H1 (cell line): ENCODE results near the gene NGFR. TPM values are rescaled to one million over a fixed set of nuclear protein-coding genes. Genes with fewer than 3 reads are reported as not detected.
A peak's percentile ranks its signal among the peaks of the same experiment; 100 is the strongest.

Experiments used
- CTCF ChIA-PET: fragments of 300-600 bp; sonication (Branson Sonifier 250); formaldehyde crosslinking; loops from one replicate; lab custom pipeline; 2021; ENCODE audit not compliant: partially characterized antibody; lab: Charles Lee
- POLR2A ChIA-PET: fragments of 300-600 bp; sonication (Branson Sonifier 250); formaldehyde crosslinking; loops from one replicate; lab custom pipeline; 2021; ENCODE audit warnings: inconsistent platforms; ENCODE audit not compliant: partially characterized antibody; lab: Charles Lee
- DNase-seq, 2 experiments: peaks; one replicate each; pipeline versions ENCODE4 v3.0.0 to v3.0.0-alpha.2; 2010 to 2022; ENCODE audit warnings: low spot score in 2 of 2, low read depth in 1 of 2, mixed read lengths in 1 of 2
- FAIRE-seq: peaks from 2 replicates; lab custom pipeline; 2011; peaks lifted over from hg19 to GRCh38; lab: Jason Lieb, UNC
- H2AFZ ChIP-seq: 2 replicates; pipeline ENCODE4 v1.8.1; 2012; ENCODE audit warnings: low read length, inconsistent platforms
- H2AK5ac ChIP-seq: 2 replicates; pipeline ENCODE4 v1.6.1; 2013; ENCODE audit warnings: low read depth, low read length
- H2BK120ac ChIP-seq: replicated peaks from 2 replicates; pipeline ENCODE3; 2013; ENCODE audit warnings: low read depth, low read length, inconsistent platforms
- H2BK12ac ChIP-seq: 2 replicates; pipeline ENCODE4 v1.6.1; 2013; ENCODE audit warnings: low read depth, low read length
- H2BK15ac ChIP-seq: 2 replicates; pipeline ENCODE4 v1.6.1; 2013; ENCODE audit warnings: low read length
- H2BK20ac ChIP-seq: 2 replicates; pipeline ENCODE4 v1.6.1; 2013; ENCODE audit warnings: low read length
- H2BK5ac ChIP-seq: 2 replicates; pipeline ENCODE4 v1.6.1; 2013; ENCODE audit warnings: low read depth, low read length
- H3K14ac ChIP-seq: 2 replicates; pipeline ENCODE4 v1.6.1; 2013; ENCODE audit warnings: inconsistent platforms; ENCODE audit not compliant: insufficient read length
- H3K18ac ChIP-seq: 2 replicates; pipeline ENCODE4 v1.6.1; 2013; ENCODE audit warnings: low read length; ENCODE audit errors: extremely low read depth
- H3K23ac ChIP-seq: 2 replicates; pipeline ENCODE4 v1.6.1; 2013; ENCODE audit warnings: inconsistent platforms; ENCODE audit not compliant: insufficient read length
- H3K23me2 ChIP-seq: 2 replicates; pipeline ENCODE4 v1.6.1; 2013; ENCODE audit warnings: low read depth, low read length
- H3K27ac ChIP-seq: 2 replicates; pipeline ENCODE4 v1.6.1; 2011; ENCODE audit warnings: low read depth, low read length, inconsistent platforms
- H3K27me3 ChIP-seq, 4 experiments: replicated peaks in 1 of 4; 1 replicate in 1 of 4; 2 replicates in 3 of 4; pipeline versions ENCODE4 v1.6.1 to v1.8.1; 2011 to 2013; ENCODE audit warnings: low read length in 3 of 4, mild to moderate bottlenecking in 3 of 4, inconsistent platforms in 2 of 4, mixed read lengths in 2 of 4, moderate library complexity in 1 of 4; ENCODE audit not compliant: control insufficient read depth in 3 of 4, insufficient read depth in 3 of 4; ENCODE audit errors: extremely low read depth in 1 of 4
- H3K36me3 ChIP-seq, 4 experiments: 2 replicates each; pipeline versions ENCODE4 v1.6.1 to v1.8.1; 2011 to 2013; ENCODE audit warnings: mild to moderate bottlenecking in 4 of 4, low read length in 3 of 4, moderate library complexity in 2 of 4, control low read depth in 1 of 4, inconsistent platforms in 1 of 4; ENCODE audit not compliant: insufficient read depth in 4 of 4, control insufficient read depth in 2 of 4
- H3K4ac ChIP-seq: replicated peaks from 2 replicates; pipeline ENCODE3; 2013; ENCODE audit warnings: low read length, low read depth, mixed read lengths, inconsistent platforms; ENCODE audit not compliant: insufficient read length
- H3K4me1 ChIP-seq, 4 experiments: replicated peaks in 1 of 4; 1 replicate in 1 of 4; 2 replicates in 3 of 4; pipeline versions ENCODE4 v1.6.1 to v1.8.1; 2011 to 2013; ENCODE audit warnings: low read length in 3 of 4, inconsistent platforms in 2 of 4, mixed read lengths in 1 of 4; ENCODE audit not compliant: insufficient read depth in 4 of 4, control insufficient read depth in 3 of 4
- H3K4me2 ChIP-seq, 2 experiments: 2 replicates each; pipeline versions ENCODE4 v1.6.1 to v1.8.1; 2011 to 2013; ENCODE audit warnings: low read depth in 2 of 2, low read length in 2 of 2, control low read depth in 1 of 2, inconsistent platforms in 1 of 2, mild to moderate bottlenecking in 1 of 2; ENCODE audit not compliant: insufficient read depth in 1 of 2
- H3K4me3 ChIP-seq, 4 experiments: fragments of 200-600, 300-600 bp in 1 of 4; sonication (generic), shearing (Covaris generic), sonication (Bioruptor Twin) in 1 of 4; 2 replicates each; pipeline versions ENCODE4 v1.5.1 to v1.8.1; 2011 to 2016; ENCODE audit warnings: low read length in 4 of 4, low read depth in 3 of 4, control low read depth in 2 of 4, inconsistent platforms in 2 of 4, mild to moderate bottlenecking in 2 of 4, mixed read lengths in 1 of 4, moderate library complexity in 1 of 4; ENCODE audit not compliant: insufficient read depth in 2 of 4; ENCODE audit errors: extremely low read depth in 1 of 4
- H3K56ac ChIP-seq: replicated peaks from 2 replicates; pipeline ENCODE3; 2013; ENCODE audit warnings: low read depth, mild to moderate bottlenecking, mixed read lengths, low read length, inconsistent platforms; ENCODE audit not compliant: insufficient read length
- H3K79me1 ChIP-seq: 2 replicates; pipeline ENCODE4 v1.6.1; 2013; ENCODE audit warnings: low read depth, low read length, control low read depth
- H3K79me2 ChIP-seq, 2 experiments: 2 replicates each; pipeline versions ENCODE4 v1.6.1 to v1.8.1; 2012 to 2013; ENCODE audit warnings: low read length in 2 of 2, mild to moderate bottlenecking in 2 of 2, inconsistent platforms in 1 of 2; ENCODE audit not compliant: insufficient read depth in 2 of 2, control insufficient read depth in 1 of 2
- H3K9ac ChIP-seq, 4 experiments: replicated peaks in 1 of 4; 1 replicate in 1 of 4; 2 replicates in 3 of 4; pipeline versions ENCODE4 v1.6.1 to v1.8.1; 2011 to 2013; ENCODE audit warnings: low read depth in 3 of 4, low read length in 3 of 4, control low read depth in 2 of 4, mild to moderate bottlenecking in 2 of 4, moderate library complexity in 2 of 4, inconsistent platforms in 1 of 4; ENCODE audit errors: extremely low read depth in 1 of 4
- H3K9me3 ChIP-seq, 2 experiments: 2 replicates each; pipeline versions ENCODE4 v1.6.1 to v1.8.1; 2012 to 2013; ENCODE audit warnings: mild to moderate bottlenecking in 2 of 2, moderate library complexity in 2 of 2, control low read depth in 1 of 2, inconsistent platforms in 1 of 2, low read depth in 1 of 2, low read length in 1 of 2, mixed read lengths in 1 of 2; ENCODE audit not compliant: insufficient read depth in 2 of 2
- H4K20me1 ChIP-seq, 2 experiments: replicated peaks in 1 of 2; 2 replicates each; pipeline versions ENCODE3 to v1.8.1; 2011 to 2013; ENCODE audit warnings: inconsistent platforms in 2 of 2, low read length in 2 of 2, mild to moderate bottlenecking in 1 of 2; ENCODE audit not compliant: insufficient read depth in 2 of 2, control insufficient read depth in 1 of 2
- H4K5ac ChIP-seq: 2 replicates; pipeline ENCODE4 v1.6.1; 2013; ENCODE audit warnings: low read length, low read depth, mixed read lengths, inconsistent platforms; ENCODE audit not compliant: insufficient read length
- H4K8ac ChIP-seq: 2 replicates; pipeline ENCODE4 v1.8.0; 2013; ENCODE audit warnings: mild to moderate bottlenecking, moderate library complexity, low read length, inconsistent platforms; ENCODE audit not compliant: insufficient read depth; ENCODE audit errors: extremely low read depth
- H4K91ac ChIP-seq: replicated peaks from 2 replicates; pipeline ENCODE3; 2013; ENCODE audit warnings: low read length, mixed read lengths, inconsistent platforms; ENCODE audit not compliant: insufficient read length
- MAX ChIP-seq: IDR thresholded peaks from 2 replicates; pipeline ENCODE4 v1.6.1; 2012; ENCODE audit warnings: inconsistent platforms
- WGBS, 2 experiments: shearing (Covaris generic) in 1 of 2; methylation state at CpG; one replicate each; pipeline versions ENCODE4 v1.1.6 to v1.1.7; 2013 to 2015; ENCODE audit warnings: low lambda C conversion rate in 2 of 2, mixed read lengths in 2 of 2, inconsistent platforms in 1 of 2, low coverage in 1 of 2, missing lambda C conversion rate in 1 of 2; ENCODE audit not compliant: insufficient replicate concordance in 2 of 2, insufficient coverage in 1 of 2, insufficient read length in 1 of 2; ENCODE audit errors: extremely low coverage in 1 of 2, missing lambda C conversion rate in 1 of 2; 5-methylcytosine and 5-hydroxymethylcytosine counted together
- polyA plus RNA-seq, 7 experiments: library from polyadenylated mRNA; depleted of rRNA in 3 of 7; stranded (reverse) in 5 of 7; unstranded in 2 of 7; fragments of >200 nt in 5 of 7; fragments of 200-250 nt in 2 of 7; gene quantifications; 1 replicate in 5 of 7; 2 replicates in 1 of 7; 4 replicates in 1 of 7; pipeline versions ENCODE4 v1.2.1 to v1.2.3, GENCODE V29; 2011 to 2013; ENCODE audit warnings: missing spikeins in 2 of 7, mixed read lengths in 2 of 7
- total RNA-seq: library from RNA; stranded (reverse); fragmentation: NEBNext Ultra II Directional; extraction: Animal tissue kit (Norgen Biotek cat#: 25700); gene quantifications from 2 replicates; pipeline ENCODE4 v1.2.1, GENCODE V29; 2021

Gene NGFR
- total and polyA plus RNA-seq, 2 of the 8 experiments (the other 6 are each of a cell fraction or from before 2014, with no cell fraction given) = 8.1 to 10.3 TPM

DNA sequence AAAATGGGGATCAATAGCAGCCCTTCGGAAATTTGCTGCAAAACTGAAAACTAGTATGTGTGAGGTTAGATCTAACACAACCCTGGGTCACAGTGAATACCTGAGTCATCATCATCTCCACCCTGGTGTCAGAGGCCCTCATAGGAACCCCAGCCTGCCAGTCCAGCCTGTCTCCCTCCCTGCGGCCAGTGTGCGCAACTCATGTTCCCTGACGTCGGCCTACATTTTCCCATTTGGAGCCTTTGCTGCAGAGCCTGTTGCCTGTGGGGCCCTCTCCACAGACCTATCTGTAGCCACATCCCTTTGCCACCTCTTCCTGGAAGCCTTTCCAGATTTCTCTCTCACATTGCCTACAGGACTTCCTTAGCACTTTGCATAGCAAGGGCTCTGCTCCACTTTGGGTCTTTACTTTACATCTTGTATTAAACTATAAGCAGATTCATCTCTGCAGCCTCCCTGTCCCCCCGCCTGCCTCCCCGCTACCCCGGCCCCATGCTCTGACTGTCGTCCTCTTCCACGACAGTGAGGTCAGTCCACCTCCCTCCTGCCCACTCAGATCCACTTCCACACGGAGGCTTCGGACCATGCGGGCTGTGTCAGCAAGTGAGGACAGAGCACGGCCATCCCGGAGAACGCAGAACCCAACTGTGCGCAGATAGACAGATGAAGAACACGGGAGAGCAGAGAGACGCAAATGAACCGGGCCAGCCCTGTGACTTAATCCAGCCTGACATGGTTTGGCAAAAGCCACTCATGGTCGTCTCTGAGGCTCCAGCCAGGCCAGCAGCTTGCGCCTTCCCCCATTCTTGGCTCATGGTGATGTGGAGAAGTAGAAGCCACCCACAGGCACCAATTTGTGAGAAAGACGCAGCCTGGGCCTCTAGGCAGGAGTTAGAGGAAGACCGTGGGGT lies 31.0 kb downstream of the NGFR start:
- no peak overlapping the region for H2AK5ac ChIP-seq
- H4K8ac ChIP-seq = no peak overlapping the region; the same call in 1 of the 2 replicates
- peaks cover 0 to 6% (median 0%) of the 10 kb centered on the region in 4 experiments; a peak in 3 of 7 replicates for H3K4me1 ChIP-seq
- no peaks in the 10 kb centered on the region for H4K20me1 ChIP-seq
- no peak overlapping the region for H4K91ac ChIP-seq
- H2BK15ac ChIP-seq = no peak overlapping the region
- POLR2A ChIA-PET = no interaction called here
- H3K23ac ChIP-seq = no peak overlapping the region
- CTCF ChIA-PET = interaction anchor here (0.6 to 4.4 kb wide), 12 partner anchors 9 to 118 kb away, joined by 3 to 13 read pairs (median 6); no protein-coding TSS in a partner anchor
- H3K9ac ChIP-seq = no peak overlapping the region
- H3K79me2 ChIP-seq = no peaks in the 10 kb centered on the region
- no peak overlapping the region for H3K56ac ChIP-seq
- no peaks in the 10 kb centered on the region for H3K27me3 ChIP-seq
- H3K27ac ChIP-seq = no peak overlapping the region
- no peak overlapping the region for H4K5ac ChIP-seq
- no peaks in the 10 kb centered on the region for H3K23me2 ChIP-seq
- H3K79me1 ChIP-seq = no peaks in the 10 kb centered on the region
- no peak overlapping the region for H2BK5ac ChIP-seq
- no peaks in the 10 kb centered on the region for H3K9me3 ChIP-seq
- no peak overlapping the region for H2AFZ ChIP-seq
- no peak overlapping the region for H3K4me2 ChIP-seq
- H3K14ac ChIP-seq = no peak overlapping the region
- WGBS, 2 experiments = 85% methylated on average over 24 of the region's 24 CpGs; no CpG with 5 or more reads in 1 of the 2 experiments
- no peak overlapping the region for H2BK120ac ChIP-seq
- no peak overlapping the region for H3K4me3 ChIP-seq
- H2BK12ac ChIP-seq = no peak overlapping the region
- DNase-seq (peak in 1 of 2 experiments; percentile 34), FAIRE-seq (no peak)
- no peak overlapping the region for H3K18ac ChIP-seq
- no peak overlapping the region for H3K4ac ChIP-seq
- H2BK20ac ChIP-seq = no peak overlapping the region
- no peaks in the 10 kb centered on the region for H3K36me3 ChIP-seq
- TF ChIP-seq MAX = no peak
